GM19025 (cell line): ENCODE results near the gene POU2F3.

Experiments used
- ATAC-seq: cut with Tn5 transposase; IDR thresholded peaks from one replicate; pipeline ENCODE4 v1.9.1; 2021; ENCODE audit warnings: mild to moderate bottlenecking, low read depth, moderate library complexity; ENCODE audit not compliant: unreplicated experiment

The POU2F3 gene

DNA sequence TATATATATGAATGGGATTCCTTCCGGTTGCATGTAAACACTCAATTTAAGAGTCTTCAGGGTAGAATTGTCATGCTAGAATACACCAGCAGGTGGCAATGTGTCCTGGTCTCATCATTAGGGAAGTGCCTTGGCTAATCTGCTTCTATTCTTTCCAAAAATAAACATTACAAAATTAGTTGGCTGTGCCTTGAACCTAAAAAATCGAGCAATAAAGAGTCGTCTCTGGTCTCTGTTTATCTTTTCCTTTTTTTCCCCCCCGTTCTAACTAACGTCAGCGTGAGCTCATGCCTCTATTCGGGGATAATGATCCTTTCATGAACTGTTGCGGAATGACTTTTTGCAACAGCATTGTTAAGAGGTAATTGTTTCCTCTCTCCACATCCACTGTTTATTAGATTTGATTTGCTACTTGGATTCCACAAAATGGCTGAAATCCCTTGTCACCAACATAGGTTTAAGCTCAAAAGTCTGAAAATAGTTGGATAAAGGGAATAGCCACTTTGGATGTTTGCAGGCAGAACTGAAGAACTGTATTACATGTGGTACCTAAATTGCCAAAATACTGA, 95.0 kb downstream of the POU2F3 start:
- ATAC-seq: no peak

DNA sequence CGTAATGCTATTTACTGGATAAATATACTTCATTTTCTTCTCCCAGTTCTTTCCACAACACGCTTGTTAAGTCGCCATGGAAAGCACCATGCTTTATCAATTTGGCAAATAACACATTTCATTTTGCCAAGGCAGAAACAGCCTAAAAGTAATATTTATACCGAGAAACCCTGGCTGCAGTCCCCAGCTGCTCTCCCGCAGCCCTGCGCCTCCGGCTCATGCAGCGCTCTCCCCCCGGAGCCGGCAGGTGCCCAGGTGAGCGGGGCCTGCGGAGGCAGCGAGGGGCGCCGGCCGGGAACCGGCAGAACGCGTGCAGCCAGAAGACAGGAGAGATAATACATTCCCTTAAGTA, 95.6 kb downstream of the POU2F3 start:
- peak; percentile 10 for ATAC-seq

DNA sequence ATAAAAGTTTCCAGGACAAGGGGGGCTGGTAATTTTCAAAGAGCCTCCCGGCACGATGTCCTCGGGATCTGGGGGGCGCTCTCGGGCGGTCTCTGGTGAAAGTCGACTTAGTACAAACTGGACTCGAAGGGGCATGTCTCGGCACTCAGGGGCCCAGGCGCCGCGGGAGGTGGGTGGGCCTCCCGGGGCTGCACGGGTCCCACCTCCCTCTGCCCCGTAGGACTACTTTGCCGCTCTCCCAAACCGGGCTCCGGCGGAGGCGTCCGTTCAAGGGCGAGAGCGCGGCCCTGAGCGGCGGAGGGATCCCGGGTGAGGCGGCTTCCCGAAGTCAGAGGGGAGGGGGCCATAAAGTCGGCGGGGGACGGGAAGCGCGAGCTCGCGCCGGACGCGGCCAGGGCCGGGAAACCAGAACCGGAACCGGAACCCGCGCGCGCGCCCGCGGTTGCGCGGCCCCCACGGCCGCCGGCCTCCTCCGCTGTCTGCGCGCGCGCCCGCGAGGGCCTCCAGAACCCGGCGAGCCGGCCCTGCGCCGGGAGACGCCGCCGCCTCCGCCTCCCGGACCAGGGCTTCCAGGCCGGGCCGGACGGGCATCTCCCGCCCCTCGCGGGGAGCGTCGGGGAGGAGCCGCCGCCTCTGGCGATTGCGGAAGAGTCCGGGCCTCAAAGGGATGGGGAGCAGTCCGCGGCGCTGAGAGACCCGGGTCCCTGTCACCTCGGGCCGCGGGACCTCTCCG, 96.1 kb downstream of the POU2F3 start, which contains the start of gene ARHGEF12:
Gene ARHGEF12, plus strand, starts transcription at position 506 of the 733 bp plus-strand sequence. CDS start 831 bp downstream, outside the sequence.
- ATAC-seq: peak; percentile 58

DNA sequence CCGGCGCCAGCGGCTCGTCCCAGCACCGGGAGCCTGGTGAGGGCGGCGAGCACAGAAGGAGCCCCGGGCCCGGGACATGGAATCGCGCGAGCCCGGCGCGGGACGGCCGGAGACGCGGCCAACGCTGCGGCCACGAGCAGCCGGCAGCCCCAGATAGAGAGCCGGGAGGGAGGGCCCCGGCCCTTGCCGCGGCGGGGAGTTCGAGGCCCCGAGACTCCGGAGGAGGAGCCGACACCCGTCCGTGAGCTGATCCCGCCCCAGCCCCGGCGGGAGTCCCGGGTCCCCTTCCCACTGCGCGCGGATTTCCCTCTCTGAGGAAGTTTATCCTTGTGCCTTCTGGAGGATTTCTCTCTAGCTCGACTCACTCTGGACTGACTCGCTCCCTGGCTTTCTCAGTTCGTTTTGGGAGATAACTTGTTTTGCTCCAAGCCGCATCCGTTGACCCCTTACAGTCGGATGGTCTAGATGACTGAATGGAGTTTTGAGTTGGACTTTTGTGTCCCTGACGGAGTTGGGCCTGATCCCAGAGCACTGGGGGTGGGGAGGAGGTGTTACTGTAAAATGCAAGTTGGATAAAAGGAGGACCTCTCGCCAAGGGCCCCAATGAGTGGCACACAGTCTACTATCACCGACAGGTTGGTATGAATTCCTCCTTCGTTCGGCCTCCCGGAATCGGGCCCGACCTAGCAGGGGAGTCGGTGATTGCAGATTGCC, 96.9 kb downstream of the POU2F3 start:
- no peak for ATAC-seq

DNA sequence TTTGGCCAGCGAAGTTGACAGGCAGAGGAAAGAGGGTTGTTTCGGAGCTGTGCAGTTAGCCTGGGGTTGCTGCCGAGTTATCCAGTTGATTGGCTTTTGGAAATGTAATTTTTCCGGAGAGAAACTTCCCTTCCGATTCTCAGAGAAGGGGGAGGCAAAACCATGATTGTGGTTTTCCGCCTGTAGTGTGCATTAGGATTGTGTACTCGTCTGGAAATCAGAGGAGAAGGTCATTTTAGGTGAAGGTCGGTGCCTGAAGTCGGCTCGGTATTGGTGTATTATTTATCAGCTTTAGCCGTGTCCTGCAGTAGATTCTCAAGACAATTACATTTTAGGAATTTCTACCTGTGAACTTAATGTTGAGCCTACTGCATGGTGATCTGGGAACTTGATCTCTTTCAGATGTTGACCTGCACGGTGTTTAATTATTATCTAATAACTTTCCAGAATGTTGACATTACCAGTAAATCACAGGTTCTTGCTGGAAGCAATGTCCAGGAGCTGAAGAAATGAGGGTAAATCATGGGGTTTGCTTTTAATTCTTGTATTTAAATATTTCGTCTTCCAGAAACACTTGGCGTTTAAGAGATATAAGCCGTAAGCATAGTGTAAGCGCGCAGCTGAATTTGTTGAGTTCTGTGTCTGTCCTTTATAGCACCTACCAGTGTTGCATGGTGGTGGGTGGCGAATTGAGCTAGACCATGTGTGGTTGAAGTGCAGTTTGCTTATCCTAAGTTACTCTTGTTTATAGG, 97.6 kb downstream of the POU2F3 start:
- ATAC-seq: no peak

DNA sequence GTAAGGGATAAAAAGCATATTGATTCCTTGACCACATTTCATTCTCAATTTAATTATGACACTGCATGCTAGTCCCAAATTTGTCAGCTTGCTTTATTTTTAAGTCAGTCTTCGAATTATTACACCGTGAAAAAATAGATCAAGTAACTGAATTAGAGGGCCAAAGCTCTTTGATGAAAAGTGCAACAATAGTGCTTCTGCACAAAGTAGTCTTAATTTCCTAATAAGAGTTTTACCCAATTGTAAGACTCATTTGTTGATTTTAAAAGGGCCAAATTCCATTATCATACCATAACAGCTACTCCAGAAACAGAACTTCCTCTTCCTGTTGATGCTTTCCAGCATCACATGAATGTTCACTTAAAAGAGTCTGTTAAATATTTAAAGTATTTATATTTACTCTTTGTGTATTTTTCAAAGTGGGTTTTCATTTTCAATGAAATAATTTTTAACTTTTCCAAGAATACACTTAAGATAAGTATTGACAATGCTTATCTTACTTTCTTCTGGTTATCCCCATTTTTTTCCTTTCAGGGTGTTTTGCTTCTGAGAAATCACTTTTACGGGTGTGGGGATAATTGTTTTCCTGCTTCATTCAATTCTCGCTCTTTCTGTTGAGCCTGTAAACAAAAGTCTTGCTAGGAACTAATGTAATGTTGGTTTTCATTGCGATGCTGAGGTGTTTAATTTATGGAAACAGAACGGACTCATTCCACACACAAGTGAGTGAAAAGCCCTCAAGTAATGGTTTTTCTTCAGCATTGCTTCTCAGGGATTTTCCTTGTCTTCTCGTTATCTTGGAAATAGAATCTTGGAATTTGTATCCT, 98.4 kb downstream of the POU2F3 start:
- no peak for ATAC-seq

DNA sequence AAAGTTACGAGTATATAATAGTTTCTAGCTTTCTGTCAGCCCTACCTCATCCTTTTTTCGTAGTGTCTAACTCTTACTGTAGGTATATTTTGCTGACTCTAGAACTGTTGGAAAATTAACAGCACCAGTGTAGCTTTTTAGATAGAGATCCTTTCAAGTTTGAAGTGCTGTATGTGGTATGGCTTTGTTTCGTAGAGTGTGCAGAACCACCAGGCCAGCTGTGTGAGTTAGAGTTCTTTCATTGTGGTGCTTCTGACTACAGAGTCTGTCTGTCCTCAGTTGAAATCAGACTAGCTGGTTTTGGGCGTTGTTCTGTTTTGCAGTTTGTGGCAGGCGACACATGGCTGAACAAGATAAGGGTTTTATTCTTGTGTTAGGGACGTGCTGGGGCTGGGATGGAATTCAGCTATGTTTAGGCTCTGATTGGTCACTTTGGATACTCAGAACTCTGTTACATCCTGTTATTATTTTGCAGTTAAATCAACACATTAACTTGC, 99.5 kb downstream of the POU2F3 start:
- no peak for ATAC-seq

DNA sequence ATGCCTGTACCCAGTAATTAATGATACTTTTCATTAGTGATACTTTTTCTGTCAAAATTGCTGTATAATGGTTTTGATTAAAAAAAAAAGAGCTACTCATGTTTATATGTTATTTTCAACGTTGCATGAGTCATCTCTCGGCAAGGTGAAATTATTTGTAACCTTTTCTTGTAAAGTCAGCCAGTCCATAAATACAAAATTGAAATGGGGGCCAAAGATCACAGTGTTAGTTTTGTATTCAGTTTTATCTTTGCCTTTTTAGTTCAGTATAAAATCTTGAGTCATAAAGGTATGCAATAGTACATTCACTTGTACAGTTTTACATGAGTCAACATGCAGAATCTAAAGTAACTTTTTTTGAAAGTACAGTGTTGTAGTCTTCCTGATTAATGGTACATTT, 100.6 kb downstream of the POU2F3 start:
- no peak for ATAC-seq

DNA sequence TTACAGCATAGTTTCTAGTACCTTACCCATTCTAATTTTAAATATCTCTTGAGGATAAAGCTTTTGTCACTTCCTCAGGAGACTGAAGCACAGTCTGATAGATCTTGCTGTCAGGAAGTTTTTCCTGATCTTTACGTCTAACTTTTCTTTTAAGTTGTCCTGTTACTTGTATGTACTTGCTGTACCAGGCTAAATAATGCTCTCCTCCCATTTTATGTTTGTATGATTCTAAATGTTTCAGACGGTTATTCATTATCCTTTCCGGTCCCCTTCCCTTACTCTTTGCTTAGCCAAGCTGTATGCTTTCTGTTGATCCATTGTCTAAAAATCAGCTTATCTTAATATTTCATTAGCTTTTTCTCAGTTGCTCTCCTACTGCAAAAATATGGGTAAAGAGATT, 102.3 kb downstream of the POU2F3 start:
- no peak for ATAC-seq

DNA sequence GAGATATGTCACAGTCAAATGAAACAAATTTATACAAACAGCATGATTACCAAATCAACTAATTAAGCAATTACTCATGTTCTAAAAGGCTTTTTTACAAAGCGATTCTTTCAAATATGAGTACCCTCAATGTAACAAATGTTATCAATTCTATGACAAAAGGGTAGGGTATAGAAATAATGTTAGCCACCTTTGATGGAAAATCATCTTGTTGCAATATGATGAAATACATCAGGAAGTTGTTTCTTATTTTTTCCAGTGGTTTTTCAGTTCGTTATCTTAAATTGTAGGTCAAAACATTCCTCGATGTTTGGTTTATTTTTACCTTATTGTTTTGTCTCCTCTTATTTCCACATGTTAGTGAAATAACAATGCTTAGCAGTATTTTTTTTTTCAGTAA, 102.7 kb downstream of the POU2F3 start:
- no peak for ATAC-seq

DNA sequence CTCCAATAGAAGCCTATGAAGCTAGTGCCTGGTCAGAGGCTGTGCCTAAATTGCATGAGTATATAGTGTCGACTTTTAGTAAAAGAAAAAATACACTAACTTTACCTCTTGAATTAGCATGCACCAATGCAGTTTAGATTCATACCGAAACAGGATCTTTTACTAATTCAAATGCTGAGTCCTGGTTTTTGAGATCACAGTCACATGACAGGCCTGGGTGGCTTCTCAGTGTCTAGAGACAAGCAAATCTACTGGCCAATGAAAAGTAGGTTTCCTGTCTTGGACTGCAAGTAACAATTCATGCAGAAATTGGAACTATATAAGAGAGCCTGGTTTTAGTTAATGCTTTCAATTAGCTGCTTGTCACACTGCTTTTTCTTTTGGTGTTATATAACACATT, 103.5 kb downstream of the POU2F3 start:
- ATAC-seq: no peak

DNA sequence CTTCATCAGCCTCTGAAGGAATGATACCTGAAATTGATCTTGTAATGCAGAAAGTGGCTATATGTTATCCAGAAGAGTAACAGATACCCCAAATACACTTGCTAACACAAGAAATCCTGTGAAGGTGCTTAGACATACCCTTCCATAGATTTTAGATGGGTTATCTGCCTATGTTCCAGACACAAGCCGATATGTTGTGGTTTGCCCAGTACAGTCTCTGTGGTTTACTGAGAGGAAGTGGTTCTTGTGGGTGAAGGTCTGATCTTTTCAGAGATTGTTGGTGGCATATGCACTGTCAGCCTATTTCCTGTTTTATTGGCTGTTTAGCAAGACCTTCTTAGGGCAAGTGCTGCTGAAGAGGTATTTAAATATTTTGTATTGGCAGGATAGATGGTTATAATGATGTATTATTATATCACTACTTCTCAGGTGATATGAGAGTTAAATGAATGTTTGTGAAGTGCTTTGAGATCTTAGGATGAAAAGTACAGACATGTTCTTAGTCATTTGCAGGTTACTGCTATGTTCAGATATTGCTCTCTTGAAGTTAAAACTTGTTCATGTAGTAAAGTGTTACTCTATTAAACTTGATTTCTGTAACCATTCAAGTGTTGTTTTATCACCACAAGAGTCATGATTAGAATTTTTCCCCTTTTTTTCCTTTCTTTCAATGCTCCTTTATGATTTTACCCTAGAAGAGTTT, 104.5 kb downstream of the POU2F3 start:
- ATAC-seq: peak; percentile 80

DNA sequence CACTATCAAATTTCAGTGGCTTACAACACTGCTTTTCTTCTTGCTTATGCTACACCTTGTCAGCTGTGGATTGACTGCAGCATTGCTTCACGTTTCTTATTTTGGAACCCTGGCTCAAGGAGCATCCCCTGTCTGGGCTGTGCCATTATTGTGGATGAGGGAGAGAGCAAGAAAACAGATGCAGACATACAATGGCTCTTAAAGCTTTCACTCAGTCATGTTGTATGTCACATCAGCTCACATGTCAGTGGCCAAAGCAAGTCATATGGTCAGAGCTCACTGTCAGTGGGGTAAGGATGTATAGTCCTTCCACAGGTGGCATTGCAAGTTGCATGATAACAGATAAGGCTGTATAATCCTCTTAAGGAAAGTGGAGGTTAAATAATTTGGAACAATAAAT, 106.3 kb downstream of the POU2F3 start:
- no peak for ATAC-seq

DNA sequence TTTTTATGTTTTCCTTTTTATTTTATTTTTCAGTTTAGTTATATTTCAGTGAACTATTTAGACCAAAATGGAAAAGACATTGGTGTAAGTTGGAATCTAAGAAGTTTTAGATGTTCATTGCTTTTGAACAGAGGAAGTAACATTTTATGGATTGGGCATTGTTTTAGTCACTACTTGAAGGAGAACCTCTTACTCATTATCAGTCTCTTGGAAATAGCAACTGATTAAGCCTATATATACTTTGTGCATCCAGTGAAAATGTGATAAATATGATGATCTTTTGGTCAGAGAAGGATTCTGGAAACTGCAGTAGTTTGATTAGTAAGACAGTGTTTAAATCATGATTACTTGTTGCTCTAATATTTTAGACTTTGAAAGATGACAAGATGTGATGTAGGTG, 110.7 kb downstream of the POU2F3 start:
- ATAC-seq: no peak

DNA sequence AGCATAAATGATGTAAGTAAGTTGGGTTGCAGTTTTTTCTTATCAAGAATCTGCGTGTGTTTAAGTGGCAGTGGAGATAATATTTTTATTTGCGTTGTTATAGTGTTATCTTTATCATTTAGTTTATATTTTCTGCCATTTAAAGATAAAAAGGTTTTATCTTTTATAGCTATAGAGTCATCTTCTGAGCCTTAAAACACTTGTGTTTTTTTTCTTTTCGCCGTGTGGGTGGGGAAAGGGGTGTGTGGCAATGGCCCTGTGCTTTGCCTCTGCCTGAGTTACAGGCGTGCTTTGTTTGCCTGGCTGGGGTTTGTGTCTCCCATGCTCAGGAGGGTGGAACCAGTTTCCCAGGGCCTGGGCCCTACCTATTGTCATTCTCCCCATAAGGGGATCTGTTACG, 112.5 kb downstream of the POU2F3 start:
- ATAC-seq: no peak

DNA sequence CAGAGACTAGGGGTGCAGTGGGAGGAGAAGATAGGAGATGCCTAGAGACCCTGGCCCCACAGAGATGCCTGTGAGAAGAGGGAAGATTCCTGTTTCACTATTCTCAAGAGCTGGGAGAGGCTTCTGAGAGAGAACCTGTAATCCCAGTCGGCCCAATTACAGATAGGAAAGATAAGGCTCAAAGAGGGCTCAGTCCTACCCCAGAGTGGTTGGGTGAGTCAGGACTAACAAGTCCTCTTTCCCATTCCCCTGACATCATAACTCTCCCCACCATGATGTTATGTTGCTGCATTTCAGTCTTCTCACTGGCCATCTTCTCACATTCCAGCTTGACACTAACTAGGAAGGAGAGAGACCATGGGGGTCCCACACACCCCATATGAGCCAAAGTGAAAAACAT, 114.1 kb downstream of the POU2F3 start:
- ATAC-seq: no peak

DNA sequence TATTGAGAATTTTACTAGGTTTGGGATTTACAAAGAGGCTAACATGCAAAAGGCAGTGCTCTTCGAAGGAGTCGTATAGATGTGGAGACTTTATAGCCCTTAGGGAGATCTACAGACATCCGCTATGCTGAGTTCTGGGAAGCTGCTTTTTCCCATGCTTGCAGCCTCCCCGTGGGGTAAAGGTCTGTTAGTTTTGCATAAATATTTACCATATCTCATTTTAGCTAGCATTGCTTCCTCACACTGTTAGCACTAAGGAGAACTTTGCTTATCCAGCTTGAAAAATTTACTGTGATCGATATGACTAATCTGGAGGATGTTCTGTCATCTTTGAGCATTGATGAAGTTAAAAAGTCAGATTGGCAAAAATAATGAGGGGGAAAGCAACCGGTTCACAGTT, 114.8 kb downstream of the POU2F3 start:
- no peak for ATAC-seq

DNA sequence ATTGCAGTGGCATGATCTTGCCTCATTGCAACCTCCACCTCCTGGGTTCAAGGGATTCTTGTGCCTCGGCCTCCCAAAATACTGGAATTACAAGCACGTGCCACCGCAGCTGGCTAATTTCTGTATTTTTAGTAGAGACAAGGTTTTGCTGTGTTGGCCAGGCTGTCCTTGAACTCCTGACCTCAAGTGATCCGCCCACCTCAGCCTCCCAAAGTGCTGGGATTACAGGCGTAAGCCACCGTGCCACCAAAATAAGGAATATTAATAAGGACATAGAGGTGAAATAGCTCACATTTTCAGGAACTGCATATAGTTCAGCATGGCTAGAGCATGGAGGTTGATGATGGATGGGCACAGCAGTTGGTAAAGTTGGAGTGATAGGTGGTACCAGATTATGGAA, 117.7 kb downstream of the POU2F3 start:
- ATAC-seq: no peak

DNA sequence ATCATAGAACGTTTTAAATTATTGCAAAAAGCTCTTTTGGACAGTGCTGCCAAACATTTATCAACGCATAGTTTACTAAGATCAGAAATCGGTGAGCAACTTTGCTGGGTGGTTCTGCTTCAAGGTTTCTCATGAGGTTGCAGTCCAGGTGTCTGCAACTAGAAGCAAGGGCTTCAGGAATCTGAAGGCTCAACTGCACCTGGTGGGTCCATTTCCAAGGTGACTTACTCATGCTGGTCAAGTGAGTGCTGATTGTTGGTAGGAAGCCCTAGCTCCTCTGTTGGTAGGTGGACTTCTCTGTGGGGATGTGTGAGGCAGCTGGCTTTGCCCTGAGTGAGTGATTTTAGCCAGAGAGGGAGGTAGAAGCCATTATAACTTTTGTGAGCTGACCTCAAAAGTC, 118.8 kb downstream of the POU2F3 start:
- no peak for ATAC-seq

DNA sequence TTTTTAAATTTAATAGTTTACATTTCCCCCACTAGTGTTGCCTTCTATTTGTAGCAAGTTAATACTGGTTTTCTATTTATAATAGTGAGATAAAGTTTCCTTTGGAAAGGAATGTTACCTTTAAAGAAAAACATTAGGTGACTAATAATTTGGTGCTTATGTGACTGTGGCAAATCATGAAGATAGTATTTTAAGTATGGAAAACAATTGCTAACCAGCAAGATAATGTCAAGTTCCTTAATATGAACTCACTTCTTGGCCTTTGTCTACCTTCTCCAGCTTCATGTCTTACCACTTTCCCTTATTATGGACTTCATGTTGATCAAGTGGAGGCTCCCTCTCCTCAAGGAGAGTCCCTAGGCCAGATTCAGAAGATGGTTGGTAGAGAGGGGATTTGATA, 123.5 kb downstream of the POU2F3 start:
- no peak for ATAC-seq
